Mesendoderm (in vitro differentiated cells): ENCODE data around the gene STEAP2.

Source experiments
- DNase-seq: peaks from one replicate; pipeline ENCODE4 v3.0.0; 2013
- H2AK5ac ChIP-seq: 2 replicates; pipeline ENCODE4 v1.6.1; 2013; ENCODE audit warnings: low read length, inconsistent platforms
- H2BK120ac ChIP-seq: 2 replicates; pipeline ENCODE4 v1.6.1; 2013; ENCODE audit warnings: low read depth, mild to moderate bottlenecking, low read length, moderate library complexity, mixed read lengths
- H2BK15ac ChIP-seq: replicated peaks from 2 replicates; pipeline ENCODE4 v1.6.1; 2013; ENCODE audit warnings: low read depth, mild to moderate bottlenecking, moderate library complexity
- H2BK5ac ChIP-seq: 2 replicates; pipeline ENCODE4 v1.6.1; 2013; ENCODE audit warnings: low read length, inconsistent platforms
- H3K18ac ChIP-seq: 2 replicates; pipeline ENCODE4 v1.6.1; 2013; ENCODE audit warnings: mild to moderate bottlenecking, low read length, mixed read lengths
- H3K23ac ChIP-seq: one replicate; pipeline ENCODE4 v1.6.1; 2013; ENCODE audit warnings: low read length
- H3K27ac ChIP-seq: 2 replicates; pipeline ENCODE4 v1.5.1; 2013; ENCODE audit warnings: low read depth, mild to moderate bottlenecking, inconsistent platforms, low read length, moderate library complexity
- H3K27me3 ChIP-seq: 2 replicates; pipeline ENCODE4 v1.6.1; 2013; ENCODE audit warnings: low read length, control low read depth, mild to moderate bottlenecking, inconsistent platforms; ENCODE audit not compliant: insufficient read depth, poor library complexity
- H3K36me3 ChIP-seq: 2 replicates; pipeline ENCODE4 v1.6.1; 2013; ENCODE audit warnings: low read length, inconsistent platforms; ENCODE audit not compliant: control insufficient read depth, insufficient read depth
- H3K4ac ChIP-seq: one replicate; pipeline ENCODE4 v1.6.1; 2013; ENCODE audit warnings: low read depth, mild to moderate bottlenecking, low read length, moderate library complexity
- H3K4me1 ChIP-seq: 2 replicates; pipeline ENCODE4 v1.6.1; 2013; ENCODE audit warnings: low read depth, low read length, inconsistent platforms; ENCODE audit not compliant: control insufficient read depth
- H3K4me2 ChIP-seq: 2 replicates; pipeline ENCODE4 v1.6.1; 2013; ENCODE audit warnings: low read length
- H3K4me3 ChIP-seq: 2 replicates; pipeline ENCODE4 v1.5.1; 2013; ENCODE audit warnings: mild to moderate bottlenecking, low read length
- H3K56ac ChIP-seq: one replicate; pipeline ENCODE4 v1.6.1; 2013; ENCODE audit warnings: low read length
- H3K79me1 ChIP-seq: 2 replicates; pipeline ENCODE4 v1.6.1; 2013; ENCODE audit warnings: low read length, inconsistent platforms
- H3K79me2 ChIP-seq: 2 replicates; pipeline ENCODE4 v1.6.1; 2013; ENCODE audit warnings: mild to moderate bottlenecking, low read length; ENCODE audit not compliant: control insufficient read depth, insufficient read depth
- H3K9ac ChIP-seq: 2 replicates; pipeline ENCODE4 v1.6.1; 2013; ENCODE audit warnings: low read length, inconsistent platforms
- H4K5ac ChIP-seq: one replicate; pipeline ENCODE4 v1.6.1; 2013; ENCODE audit warnings: low read length
- H4K8ac ChIP-seq: one replicate; pipeline ENCODE4 v1.6.1; 2013; ENCODE audit warnings: low read depth, mild to moderate bottlenecking, control low read depth, low read length, moderate library complexity
- WGBS: extraction: QIAGEN DNeasy Blood & Tissue Kit; methylation state at CpG from one replicate; pipeline ENCODE4 v1.1.7; 2013; ENCODE audit warnings: low lambda C conversion rate, missing lambda C conversion rate; ENCODE audit not compliant: insufficient coverage; ENCODE audit errors: extremely low coverage; 5-methylcytosine and 5-hydroxymethylcytosine counted together

Gene STEAP2

DNA sequence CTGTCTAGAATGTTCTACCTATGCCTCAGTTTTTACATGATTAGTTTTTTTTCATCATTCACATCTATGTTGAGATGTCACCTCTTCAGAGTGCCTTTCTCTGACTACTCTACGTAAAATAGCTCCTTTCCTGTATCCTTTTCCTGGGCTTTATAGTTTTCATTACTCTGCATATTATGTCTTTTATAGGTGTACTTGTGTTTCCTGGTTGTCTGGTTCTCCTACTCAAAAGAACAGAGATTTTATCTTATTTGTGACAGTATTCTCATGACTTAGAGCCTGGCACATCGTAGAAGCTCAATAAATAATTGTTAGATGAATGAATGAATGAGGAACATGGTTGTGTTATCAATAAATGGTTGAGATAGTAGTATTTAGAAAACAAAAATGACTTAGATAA is 39.4 kb upstream of the STEAP2 start:
- Histone ChIP-seq H3K23ac (no peak overlapping the region), H3K27ac (no peak overlapping the region), H2BK5ac (no peak overlapping the region), H3K4me3 (no peak overlapping the region), H2AK5ac (no peak overlapping the region), H4K5ac (no peak overlapping the region), H3K4me2 (no peak overlapping the region), H2BK15ac (no peak overlapping the region), H3K4me1 (no peaks in the 10 kb centered on the region), H3K79me2 (no peaks in the 10 kb centered on the region), H3K79me1 (no peaks in the 10 kb centered on the region), H4K8ac (no peak overlapping the region), H3K36me3 (no peaks in the 10 kb centered on the region), H3K4ac (no peak overlapping the region), H3K56ac (no peak overlapping the region), H3K9ac (no peak overlapping the region), H2BK120ac (no peak overlapping the region), H3K18ac (no peak overlapping the region), H3K27me3 (no peaks in the 10 kb centered on the region)
- DNase-seq, result no peak
- WGBS, result no CpG with 5 or more reads among the region's 2 CpGs

DNA sequence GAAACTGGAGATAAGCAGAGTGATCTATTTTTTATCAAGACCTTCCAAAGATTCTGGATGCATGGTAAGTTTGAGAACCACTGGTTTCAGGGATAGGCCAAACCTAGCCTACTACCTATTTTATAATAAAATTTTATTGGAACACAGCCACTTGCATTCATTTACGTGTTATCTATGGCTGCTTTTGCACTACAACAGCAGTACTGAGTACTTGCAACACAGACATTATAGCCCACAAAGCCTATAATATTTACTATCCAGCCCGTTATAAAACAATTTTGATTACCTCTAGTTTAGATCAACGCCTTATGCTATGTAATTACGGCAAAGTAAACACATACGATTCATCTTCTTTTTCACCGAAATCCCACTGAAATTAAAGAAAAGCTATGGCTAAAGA is 38.9 kb upstream of the STEAP2 start:
- Histone ChIP-seq H3K79me1 (no peaks in the 10 kb centered on the region), H3K23ac (no peak overlapping the region), H3K36me3 (no peaks in the 10 kb centered on the region), H3K4me1 (no peaks in the 10 kb centered on the region), H3K4ac (no peak overlapping the region), H3K79me2 (no peaks in the 10 kb centered on the region), H2AK5ac (no peak overlapping the region), H2BK15ac (no peak overlapping the region), H3K9ac (no peak overlapping the region), H2BK120ac (no peak overlapping the region), H4K8ac (no peak overlapping the region), H3K27ac (no peak overlapping the region), H2BK5ac (no peak overlapping the region), H4K5ac (no peak overlapping the region), H3K4me2 (no peak overlapping the region), H3K56ac (no peak overlapping the region), H3K4me3 (no peak overlapping the region), H3K27me3 (no peaks in the 10 kb centered on the region), H3K18ac (no peak overlapping the region)
- WGBS, result no CpG with 5 or more reads among the region's 6 CpGs
- no peak for DNase-seq

DNA sequence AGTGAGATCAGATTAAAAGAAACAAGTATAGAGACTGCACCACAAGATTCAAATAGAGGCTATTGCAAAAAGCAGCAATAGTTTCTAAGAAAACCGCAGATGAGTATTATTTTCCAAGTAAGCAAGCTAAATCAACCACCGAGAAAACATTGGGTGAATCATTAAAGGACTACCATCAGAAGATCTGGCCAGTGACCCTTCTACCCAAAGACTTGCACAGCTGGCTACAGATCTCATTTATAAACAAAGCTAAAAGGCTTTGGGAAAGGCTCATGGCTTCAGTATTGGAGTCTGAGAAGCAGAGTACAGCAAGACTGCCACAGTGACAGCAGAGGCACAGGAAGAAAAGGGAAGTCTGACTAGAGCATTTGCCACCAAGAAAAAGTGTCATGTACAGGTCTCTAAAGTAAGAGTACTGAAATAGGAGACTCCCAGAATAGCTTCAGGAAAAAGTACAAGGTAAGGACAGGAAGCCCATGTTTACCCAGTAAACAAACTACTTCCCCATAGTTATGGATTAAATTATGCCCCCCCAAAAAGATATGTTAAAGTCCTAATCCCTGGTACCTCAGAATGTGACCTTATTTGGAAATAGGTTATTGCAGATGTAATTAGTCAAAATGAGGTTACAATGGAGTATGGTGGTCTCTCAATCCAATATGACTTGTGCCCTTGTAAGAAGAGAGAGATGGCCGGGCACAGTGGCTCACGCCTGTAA is 38.3 kb upstream of the STEAP2 start:
- no CpG with 5 or more reads among the region's 4 CpGs for WGBS
- no peak overlapping the region for H3K27ac ChIP-seq
- no peak overlapping the region for H2AK5ac ChIP-seq
- no peak overlapping the region for H2BK120ac ChIP-seq
- H3K4me2 ChIP-seq, result no peak overlapping the region
- no peak overlapping the region for H4K8ac ChIP-seq
- H3K79me2 ChIP-seq, result no peaks in the 10 kb centered on the region
- no peak overlapping the region for H3K23ac ChIP-seq
- no peaks in the 10 kb centered on the region for H3K36me3 ChIP-seq
- H3K4me1 ChIP-seq, result no peaks in the 10 kb centered on the region
- no peak overlapping the region for H3K56ac ChIP-seq
- H3K4me3 ChIP-seq, result no peak overlapping the region
- no peak overlapping the region for H2BK5ac ChIP-seq
- no peak overlapping the region for H3K9ac ChIP-seq
- DNase-seq, result no peak
- H3K4ac ChIP-seq, result no peak overlapping the region
- H2BK15ac ChIP-seq, result no peak overlapping the region
- H3K27me3 ChIP-seq, result no peaks in the 10 kb centered on the region
- H3K18ac ChIP-seq, result no peak overlapping the region
- no peak overlapping the region for H4K5ac ChIP-seq
- no peaks in the 10 kb centered on the region for H3K79me1 ChIP-seq

DNA sequence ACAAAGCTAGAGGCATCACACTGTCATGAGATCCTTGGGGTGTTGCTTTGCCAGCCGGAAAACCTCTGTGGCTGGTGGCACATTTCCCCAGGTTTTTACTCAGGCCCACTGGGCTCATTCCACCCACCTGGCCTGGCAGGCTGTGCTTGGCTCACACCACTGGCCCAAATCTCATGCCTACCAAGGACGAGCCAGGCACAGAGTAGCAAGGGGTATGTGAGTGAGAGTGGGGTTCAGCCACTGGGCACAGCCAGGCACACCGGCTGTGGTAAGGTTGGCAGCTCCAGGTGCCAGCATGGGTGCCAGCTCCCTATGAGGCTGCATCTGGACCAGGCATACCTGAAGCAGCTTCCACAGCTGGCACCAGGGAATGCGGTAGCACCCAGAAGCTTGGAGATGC is 35.9 kb upstream of the STEAP2 start:
- no peak overlapping the region for H3K27ac ChIP-seq
- H4K5ac ChIP-seq, result no peak overlapping the region
- H3K79me1 ChIP-seq, result no peaks in the 10 kb centered on the region
- H3K4me2 ChIP-seq, result no peak overlapping the region
- no peak overlapping the region for H2BK120ac ChIP-seq
- H2BK15ac ChIP-seq, result no peak overlapping the region
- H3K23ac ChIP-seq, result no peak overlapping the region
- no peaks in the 10 kb centered on the region for H3K27me3 ChIP-seq
- no peak overlapping the region for H3K18ac ChIP-seq
- H4K8ac ChIP-seq, result no peak overlapping the region
- no peak for DNase-seq
- H3K36me3 ChIP-seq, result no peaks in the 10 kb centered on the region
- H3K9ac ChIP-seq, result no peak overlapping the region
- WGBS, result no CpG with 5 or more reads among the region's 4 CpGs
- H3K79me2 ChIP-seq, result no peaks in the 10 kb centered on the region
- H3K4me1 ChIP-seq, result no peaks in the 10 kb centered on the region
- no peak overlapping the region for H3K56ac ChIP-seq
- H3K4ac ChIP-seq, result no peak overlapping the region
- H3K4me3 ChIP-seq, result no peak overlapping the region
- no peak overlapping the region for H2AK5ac ChIP-seq
- H2BK5ac ChIP-seq, result no peak overlapping the region

DNA sequence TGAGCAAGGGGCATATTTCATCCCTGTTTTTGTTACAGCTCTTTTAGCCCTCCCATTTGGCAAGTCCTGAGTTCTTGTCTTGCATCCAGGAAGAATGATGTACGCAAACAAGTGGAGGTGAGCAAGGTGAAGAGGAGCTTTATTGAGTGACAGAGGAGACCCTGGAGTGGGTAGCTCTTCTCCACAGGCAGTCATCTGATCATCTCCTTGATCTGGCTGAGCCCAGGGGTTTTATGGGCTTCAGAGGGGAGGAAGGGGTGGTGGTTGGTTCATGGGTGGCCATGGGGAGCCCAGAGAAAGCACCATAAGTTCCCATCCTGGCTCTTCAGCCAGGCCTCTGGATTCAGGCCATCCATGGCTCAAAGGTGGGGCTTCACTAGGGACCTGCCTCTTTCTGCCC is 35.3 kb upstream of the STEAP2 start:
- H3K56ac ChIP-seq, result no peak overlapping the region
- no peak overlapping the region for H2BK15ac ChIP-seq
- no peaks in the 10 kb centered on the region for H3K27me3 ChIP-seq
- no peak overlapping the region for H4K5ac ChIP-seq
- H3K4me1 ChIP-seq, result no peaks in the 10 kb centered on the region
- no peak overlapping the region for H3K9ac ChIP-seq
- H2BK120ac ChIP-seq, result no peak overlapping the region
- no peaks in the 10 kb centered on the region for H3K36me3 ChIP-seq
- H3K4me2 ChIP-seq, result no peak overlapping the region
- WGBS, result no CpG with 5 or more reads among the region's 1 CpG
- H2AK5ac ChIP-seq, result no peak overlapping the region
- H3K4me3 ChIP-seq, result no peak overlapping the region
- H3K23ac ChIP-seq, result no peak overlapping the region
- H3K18ac ChIP-seq, result no peak overlapping the region
- no peak for DNase-seq
- H3K79me2 ChIP-seq, result no peaks in the 10 kb centered on the region
- H3K79me1 ChIP-seq, result no peaks in the 10 kb centered on the region
- no peak overlapping the region for H3K27ac ChIP-seq
- H2BK5ac ChIP-seq, result no peak overlapping the region
- H3K4ac ChIP-seq, result no peak overlapping the region
- no peak overlapping the region for H4K8ac ChIP-seq

DNA sequence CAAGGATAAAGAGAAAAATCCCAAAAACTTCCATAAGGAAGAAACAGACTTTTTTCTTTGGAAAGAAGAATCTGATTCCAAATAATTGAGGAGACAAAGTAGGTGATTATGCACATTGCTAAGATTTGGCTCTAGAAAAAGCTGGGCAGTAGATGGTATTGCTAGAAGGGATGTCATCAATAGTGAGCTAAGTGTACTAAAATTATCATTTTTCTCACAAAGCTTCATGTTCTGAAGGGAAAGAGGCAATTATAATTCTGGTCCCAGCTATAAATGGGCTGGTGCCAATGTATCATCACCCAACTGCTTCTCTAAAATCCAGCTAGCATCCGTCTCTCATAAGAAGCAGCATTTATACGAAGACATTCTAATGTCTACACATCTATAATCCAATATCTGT is 33.4 kb upstream of the STEAP2 start:
- no peak overlapping the region for H2BK15ac ChIP-seq
- H2AK5ac ChIP-seq, result no peak overlapping the region
- H3K4me1 ChIP-seq, result no peaks in the 10 kb centered on the region
- H3K27ac ChIP-seq, result no peak overlapping the region
- no peak overlapping the region for H4K8ac ChIP-seq
- no peak overlapping the region for H3K56ac ChIP-seq
- H3K9ac ChIP-seq, result no peak overlapping the region
- DNase-seq, result no peak
- no peak overlapping the region for H2BK120ac ChIP-seq
- no peak overlapping the region for H2BK5ac ChIP-seq
- H3K4me3 ChIP-seq, result no peak overlapping the region
- no peak overlapping the region for H3K4ac ChIP-seq
- no peak overlapping the region for H3K18ac ChIP-seq
- H3K4me2 ChIP-seq, result no peak overlapping the region
- no peaks in the 10 kb centered on the region for H3K36me3 ChIP-seq
- no peaks in the 10 kb centered on the region for H3K79me1 ChIP-seq
- no peaks in the 10 kb centered on the region for H3K27me3 ChIP-seq
- WGBS, result 100% methylated on average over 1 of the region's 2 CpGs
- H3K79me2 ChIP-seq, result no peaks in the 10 kb centered on the region
- H4K5ac ChIP-seq, result no peak overlapping the region
- H3K23ac ChIP-seq, result no peak overlapping the region
